HG03432 (cell line): ENCODE data around the gene TMEM69.
"Not testable (repeated sequence)": the region's sequence is repeated elsewhere in the genome, so short reads cannot be mapped to it uniquely, and the experiment has no call there.

Experiments used
- ATAC-seq: cut with Tn5 transposase; IDR thresholded peaks from one replicate; pipeline ENCODE4 v1.9.1; 2021; ENCODE audit warnings: mild to moderate bottlenecking, moderate library complexity; ENCODE audit not compliant: unreplicated experiment

The TMEM69 gene

DNA sequence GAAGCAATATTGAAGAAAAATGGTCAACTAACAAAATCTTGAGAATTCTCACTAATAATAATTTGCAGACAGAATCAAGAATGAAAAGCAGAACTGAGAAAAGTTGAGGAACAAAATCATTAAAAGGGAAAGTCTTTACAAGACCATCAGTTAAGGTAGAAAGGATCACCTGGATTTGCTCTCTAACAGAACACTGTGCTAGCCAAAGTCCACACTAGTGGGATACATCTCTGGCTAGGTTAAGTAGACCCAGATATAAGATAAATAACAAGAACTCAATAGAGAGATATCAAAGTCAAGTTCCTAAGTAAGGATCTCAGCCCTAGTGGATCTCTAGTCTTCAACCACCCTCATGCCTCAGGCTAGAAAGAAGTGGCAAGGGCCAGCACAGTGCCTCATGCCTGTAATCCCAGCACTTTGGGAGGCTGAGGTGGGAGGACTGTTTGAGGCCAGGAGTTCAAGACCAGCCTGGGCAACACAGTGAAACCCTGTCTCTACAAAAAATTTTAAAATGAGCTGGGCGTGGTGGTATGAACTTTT, 42.9 kb downstream of the TMEM69 start:
- no peak for ATAC-seq

DNA sequence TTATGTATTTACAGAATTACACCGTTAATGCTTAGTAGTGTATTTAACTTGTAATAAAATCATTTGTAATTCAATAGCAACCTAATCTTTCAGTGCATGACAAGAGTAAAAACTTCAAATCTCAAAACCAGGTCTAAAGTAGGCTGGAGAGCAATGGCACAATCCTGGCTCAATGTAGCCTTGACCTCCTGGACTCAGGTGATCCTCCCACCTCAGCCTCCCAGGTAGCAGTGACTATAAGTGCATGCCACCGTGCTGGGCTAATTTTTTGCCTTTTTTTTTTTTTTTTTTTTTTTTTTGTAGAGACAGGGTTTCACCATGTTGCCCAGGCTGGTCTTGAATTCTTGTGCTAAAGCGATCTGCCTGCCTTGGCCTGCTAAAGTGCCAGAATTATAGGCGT, 51.2 kb downstream of the TMEM69 start:
- ATAC-seq, result no peak

DNA sequence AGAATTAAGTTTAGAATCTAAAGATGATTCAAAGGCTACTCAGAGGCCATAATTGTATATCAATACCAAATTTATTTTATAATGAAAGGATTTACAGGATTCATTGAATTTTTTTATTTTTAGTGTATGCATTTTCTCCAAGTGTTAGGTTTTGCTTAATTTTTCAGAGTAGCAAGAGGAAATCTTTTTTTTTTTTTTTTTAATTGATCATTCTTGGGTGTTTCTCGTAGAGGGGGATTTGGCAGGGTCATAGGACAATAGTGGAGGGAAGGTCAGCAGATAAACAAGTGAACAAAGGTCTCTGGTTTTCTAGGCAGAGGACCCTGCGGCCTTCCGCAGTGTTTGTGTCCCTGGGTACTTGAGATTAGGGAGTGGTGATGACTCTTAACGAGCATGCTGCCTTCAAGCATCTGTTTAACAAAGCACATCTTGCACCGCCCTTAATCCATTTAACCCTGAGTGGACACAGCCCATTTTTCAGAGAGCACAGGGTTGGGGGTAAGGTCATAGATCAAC, 51.7 kb downstream of the TMEM69 start:
- ATAC-seq, result not testable (repeated sequence)
